IMR-90 (cell line): Measurements from ENCODE around the gene ARHGAP35. TPM values are rescaled to one million over a fixed set of nuclear protein-coding genes. Genes with fewer than 3 reads are reported as not detected.

Experiments used
- ATAC-seq: fragments of 200-7000 bp; cut with Tn5 transposase; 2 replicates; pipeline ENCODE4 v1.9.1; 2020; ENCODE audit warnings: low read depth, mild to moderate bottlenecking, moderate library complexity
- BruUV-seq: library from RNA; stranded (reverse); fragments of 400-500 nt; replicated peaks from 2 replicates; lab custom pipeline; 2021; lab: Mats Ljungman, UMichigan
- CTCF ChIA-PET: fragments of 300-600 bp; formaldehyde crosslinking; extraction: SDS; loops from one replicate; lab custom pipeline; 2021; ENCODE audit warnings: antibody characterized with exemption; lab: Yijun Ruan, JAX
- POLR2A ChIA-PET: fragments of 300-600 bp; sonication (Branson Sonifier 250); formaldehyde crosslinking; loops from one replicate; lab custom pipeline; 2022; ENCODE audit warnings: antibody characterized with exemption; ENCODE audit not compliant: unreplicated experiment; lab: Charles Lee
- DNase-seq: peaks from one replicate; pipeline ENCODE4 v3.0.0; 2013
- H2AFZ ChIP-seq: replicated peaks from 2 replicates; pipeline ENCODE3; 2013; ENCODE audit warnings: low read length, mild to moderate bottlenecking; ENCODE audit not compliant: poor library complexity
- H2AK5ac ChIP-seq: 2 replicates; pipeline ENCODE4 v1.6.1; 2013; ENCODE audit warnings: low read depth, low read length, inconsistent platforms
- H2AK9ac ChIP-seq: replicated peaks from 2 replicates; pipeline ENCODE3; 2013; ENCODE audit warnings: mild to moderate bottlenecking, low read depth, low read length, moderate library complexity; ENCODE audit not compliant: poor library complexity
- H2BK120ac ChIP-seq: 2 replicates; pipeline ENCODE4 v1.6.1; 2013; ENCODE audit warnings: low read depth, low read length, inconsistent platforms
- H2BK15ac ChIP-seq: 3 replicates; pipeline ENCODE4 v1.6.1; 2013; ENCODE audit warnings: low read depth, low read length, inconsistent platforms
- H2BK20ac ChIP-seq: 2 replicates; pipeline ENCODE4 v1.6.1; 2013; ENCODE audit warnings: low read depth, mild to moderate bottlenecking, inconsistent platforms, low read length, moderate library complexity
- H2BK5ac ChIP-seq: 2 replicates; pipeline ENCODE4 v1.6.1; 2013; ENCODE audit warnings: mild to moderate bottlenecking, low read depth, low read length, inconsistent platforms; ENCODE audit not compliant: poor library complexity, severe bottlenecking
- H3K14ac ChIP-seq: replicated peaks from 2 replicates; pipeline ENCODE4 v1.6.1; 2013; ENCODE audit warnings: low read depth, low read length, inconsistent platforms
- H3K18ac ChIP-seq: 2 replicates; pipeline ENCODE4 v1.6.1; 2013; ENCODE audit warnings: low read depth, low read length, control low read depth
- H3K23ac ChIP-seq: 2 replicates; pipeline ENCODE4 v1.6.1; 2013; ENCODE audit warnings: low read depth, low read length, inconsistent platforms
- H3K27ac ChIP-seq: 2 replicates; pipeline ENCODE4 v1.5.1; 2013; ENCODE audit warnings: mild to moderate bottlenecking, control low read depth, low read length; ENCODE audit not compliant: insufficient read depth
- H3K27me3 ChIP-seq: 2 replicates; pipeline ENCODE4 v1.6.1; 2013; ENCODE audit warnings: low read length; ENCODE audit not compliant: control insufficient read depth, insufficient read depth
- H3K36me3 ChIP-seq: 2 replicates; pipeline ENCODE4 v1.6.1; 2013; ENCODE audit warnings: low read length, mixed read lengths; ENCODE audit not compliant: control insufficient read depth, insufficient read depth
- H3K4ac ChIP-seq: 2 replicates; pipeline ENCODE4 v1.6.1; 2013; ENCODE audit warnings: low read depth, low read length, inconsistent platforms
- H3K4me1 ChIP-seq: 2 replicates; pipeline ENCODE4 v1.6.1; 2013; ENCODE audit warnings: low read length, mixed read lengths; ENCODE audit not compliant: control insufficient read depth, insufficient read depth
- H3K4me2 ChIP-seq: 2 replicates; pipeline ENCODE4 v1.6.1; 2013; ENCODE audit warnings: low read depth, mild to moderate bottlenecking, control low read depth, low read length, moderate library complexity
- H3K4me3 ChIP-seq: 2 replicates; pipeline ENCODE4 v1.5.1; 2013; ENCODE audit warnings: low read depth, mild to moderate bottlenecking, control low read depth, low read length, moderate library complexity; ENCODE audit not compliant: insufficient read depth
- H3K56ac ChIP-seq: 2 replicates; pipeline ENCODE4 v1.6.1; 2013; ENCODE audit warnings: low read length, inconsistent platforms; ENCODE audit not compliant: insufficient read depth; ENCODE audit errors: extremely low read depth
- H3K79me1 ChIP-seq, 2 experiments: 2 replicates each; pipeline ENCODE4 v1.6.1; 2013; ENCODE audit warnings: low read length in 2 of 2, inconsistent platforms in 1 of 2, low read depth in 1 of 2
- H3K9ac ChIP-seq: 2 replicates; pipeline ENCODE4 v1.6.1; 2013; ENCODE audit warnings: low read depth, low read length, control low read depth
- H3K9me1 ChIP-seq: 2 replicates; pipeline ENCODE4 v1.6.1; 2013; ENCODE audit warnings: low read length, inconsistent platforms; ENCODE audit not compliant: insufficient read depth
- H3K9me3 ChIP-seq: 2 replicates; pipeline ENCODE4 v1.6.1; 2013; ENCODE audit warnings: low read length; ENCODE audit not compliant: control insufficient read depth, insufficient read depth
- H4K20me1 ChIP-seq: 2 replicates; pipeline ENCODE4 v1.6.1; 2013; ENCODE audit warnings: low read length, inconsistent platforms; ENCODE audit not compliant: insufficient read depth
- H4K5ac ChIP-seq: 2 replicates; pipeline ENCODE4 v1.6.1; 2013; ENCODE audit warnings: mild to moderate bottlenecking, low read depth, low read length, control low read depth
- H4K8ac ChIP-seq, 2 experiments: 2 replicates each; pipeline ENCODE4 v1.6.1; 2013; ENCODE audit warnings: low read depth in 2 of 2, low read length in 2 of 2, control low read depth in 1 of 2, inconsistent platforms in 1 of 2
- H4K91ac ChIP-seq: 2 replicates; pipeline ENCODE4 v1.6.1; 2013; ENCODE audit warnings: low read depth, low read length, inconsistent platforms; ENCODE audit not compliant: insufficient read depth
- CEBPB ChIP-seq: IDR thresholded peaks from 2 replicates; pipeline ENCODE4 v1.6.1; 2012; ENCODE audit warnings: low read depth, low read length, improper control_type of control experiment
- CTCF ChIP-seq: conservative IDR thresholded peaks from 2 replicates; pipeline ENCODE4 v1.5.1; 2012; ENCODE audit warnings: mild to moderate bottlenecking, low read depth, low read length, improper control_type of control experiment
- ELK1 ChIP-seq: fragments of 150-350 bp; IDR thresholded peaks from 2 replicates; pipeline ENCODE4 v1.6.1; 2016; ENCODE audit warnings: low read depth, mild to moderate bottlenecking, low read length, moderate library complexity, borderline replicate concordance
- MAFK ChIP-seq: IDR thresholded peaks from 2 replicates; pipeline ENCODE4 v1.6.1; 2012; ENCODE audit warnings: low read depth, low read length, improper control_type of control experiment
- MAZ ChIP-seq: IDR thresholded peaks from 2 replicates; pipeline ENCODE4 v1.6.1; 2012; ENCODE audit warnings: low read depth, mild to moderate bottlenecking, low read length, improper control_type of control experiment, moderate library complexity, borderline replicate concordance
- RFX5 ChIP-seq: IDR thresholded peaks from 2 replicates; pipeline ENCODE4 v1.8.0; 2012; ENCODE audit warnings: low read depth, mild to moderate bottlenecking, low read length, moderate library complexity
- USF2 ChIP-seq: fragments of 150-350 bp; IDR thresholded peaks from 2 replicates; pipeline ENCODE4 v1.6.1; 2017; ENCODE audit warnings: mild to moderate bottlenecking, antibody characterized with exemption, low read length, low read depth
- WGBS, 2 experiments: methylation state at CpG; one replicate each; pipeline versions ENCODE4 v1.1.5 to v1.1.7; 2013; ENCODE audit warnings: missing lambda C conversion rate in 2 of 2; ENCODE audit not compliant: insufficient read length in 1 of 2; ENCODE audit errors: extremely low coverage in 2 of 2; 5-methylcytosine and 5-hydroxymethylcytosine counted together
- dilution Hi-C: fragments of 300-500 bp; cut with HindIII; formaldehyde crosslinking; loops from one replicate; pipeline ENCODE4 v1.14.3; 2018; ENCODE audit warnings: low sequenced_read_pairs; ENCODE audit not compliant: unreplicated experiment
- in situ Hi-C: fragments of 300-500 bp; cut with MboI; formaldehyde crosslinking; loops from 3 replicates; pipeline ENCODE4 v1.14.3; 2019; ENCODE audit warnings: low sequenced_read_pairs, inconsistent platforms, mixed read lengths
- intact Hi-C: fragments of 100-400 bp; cut with micrococcal nuclease; formaldehyde crosslinking; loops from 2 replicates; pipeline ENCODE4 v1.10.0; 2022
- polyA plus RNA-seq, 3 experiments: library from polyadenylated mRNA; depleted of rRNA; stranded (reverse); fragments of >200 nt; gene quantifications; 2 replicates each; pipeline ENCODE4 v1.2.3, GENCODE V29; 2012; ENCODE audit warnings: low replicate concordance in 1 of 3
- total RNA-seq: library from RNA; depleted of rRNA; stranded (reverse); fragments of >200 nt; gene quantifications from 2 replicates; pipeline ENCODE4 v1.2.3, GENCODE V29; 2012

Gene ARHGAP35
- total and polyA plus RNA-seq, 2 of the 4 experiments (the other 2 are of a cell fraction) = 16.4 to 29.0 TPM

- Histone ChIP-seq H2AFZ (no peak overlapping the region), H4K5ac (no peak overlapping the region), H2AK9ac (peak overlapping the region; percentile 1), H2AK5ac (no peak overlapping the region), H3K4ac (no peak overlapping the region), H3K9me1 (peaks cover 18% of the 10 kb centered on the region), H2BK120ac (no peak overlapping the region), H3K4me1 (peaks cover 23% of the 10 kb centered on the region), H4K8ac (peak overlapping the region in 1 of 2 experiments; percentile 55; a peak in 1 of 4 replicates), H3K36me3 (no peaks in the 10 kb centered on the region), H3K27ac (no peak overlapping the region), H3K14ac (no peak overlapping the region), H3K4me3 (no peak overlapping the region), H4K20me1 (peaks cover 38% of the 10 kb centered on the region), H4K91ac (no peak overlapping the region), H2BK15ac (no peak overlapping the region), H3K18ac (no peak overlapping the region), H2BK20ac (no peak overlapping the region), H3K27me3 (no peaks in the 10 kb centered on the region), H3K23ac (no peak overlapping the region), H3K9ac (no peak overlapping the region), H3K9me3 (no peaks in the 10 kb centered on the region), H3K4me2 (peak overlapping the region; percentile 11; the same call in 1 of the 2 replicates), H3K56ac (no peak overlapping the region), H2BK5ac (no peak overlapping the region), H3K79me1 (peaks cover 49 to 78% of the 10 kb centered on the region in 2 experiments)
- ATAC-seq (peak; percentile 73), DNase-seq (peak; percentile 76)
- BruUV-seq = no TSS peak
- no peak for TF ChIP-seq MAZ
- no peak for TF ChIP-seq RFX5
- TF ChIP-seq MAFK = no peak
- TF ChIP-seq ELK1 = no peak
- TF ChIP-seq CEBPB = no peak
- TF ChIP-seq CTCF = no peak
- TF ChIP-seq USF2 = no peak
- intact Hi-C loops (no loop called here), in situ Hi-C loops (no loop called here), dilution Hi-C loops (no loop called here)
- POLR2A ChIA-PET = no interaction called here
- CTCF ChIA-PET = no interaction called here
- WGBS, 2 experiments = 90% methylated on average over 2 of the region's 5 CpGs; no CpG with 5 or more reads in 1 of the 2 experiments
Measured at GRCh38 chr19:46898731-46899130, 37.9 kb downstream of the ARHGAP35 start.
